UCSD-AML1 (cell line): ENCODE measurements around the gene RIPK1.
"Not testable (repeated sequence)": the region's sequence is repeated elsewhere in the genome, so short reads cannot be mapped to it uniquely, and the experiment has no call there.

Experiments
- DNase-seq: peaks from one replicate; lab custom pipeline; 2025; ENCODE audit not compliant: unreplicated experiment; lab: John Stamatoyannopoulos, UW

The RIPK1 gene

DNA sequence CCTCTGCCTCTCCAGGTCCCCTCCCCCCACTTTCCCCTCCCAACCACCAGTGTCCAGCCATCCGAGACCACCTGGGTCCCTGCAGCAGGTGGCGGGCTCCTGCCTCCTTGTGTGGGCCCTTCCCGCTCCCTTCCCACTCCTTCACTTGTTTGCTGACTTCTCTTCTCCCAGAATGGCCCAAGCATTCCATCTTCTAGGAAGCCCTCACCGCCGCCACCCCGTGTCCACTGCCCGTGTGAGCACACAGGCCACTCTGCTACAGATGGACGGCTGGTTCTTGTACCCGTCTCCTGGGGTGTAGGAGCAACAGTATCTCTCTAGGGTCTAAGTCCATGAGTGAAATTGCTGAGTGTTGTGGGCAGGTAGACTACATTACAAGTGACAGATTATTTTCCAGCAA is 65.2 kb downstream of the RIPK1 start:
- DNase-seq = no peak

DNA sequence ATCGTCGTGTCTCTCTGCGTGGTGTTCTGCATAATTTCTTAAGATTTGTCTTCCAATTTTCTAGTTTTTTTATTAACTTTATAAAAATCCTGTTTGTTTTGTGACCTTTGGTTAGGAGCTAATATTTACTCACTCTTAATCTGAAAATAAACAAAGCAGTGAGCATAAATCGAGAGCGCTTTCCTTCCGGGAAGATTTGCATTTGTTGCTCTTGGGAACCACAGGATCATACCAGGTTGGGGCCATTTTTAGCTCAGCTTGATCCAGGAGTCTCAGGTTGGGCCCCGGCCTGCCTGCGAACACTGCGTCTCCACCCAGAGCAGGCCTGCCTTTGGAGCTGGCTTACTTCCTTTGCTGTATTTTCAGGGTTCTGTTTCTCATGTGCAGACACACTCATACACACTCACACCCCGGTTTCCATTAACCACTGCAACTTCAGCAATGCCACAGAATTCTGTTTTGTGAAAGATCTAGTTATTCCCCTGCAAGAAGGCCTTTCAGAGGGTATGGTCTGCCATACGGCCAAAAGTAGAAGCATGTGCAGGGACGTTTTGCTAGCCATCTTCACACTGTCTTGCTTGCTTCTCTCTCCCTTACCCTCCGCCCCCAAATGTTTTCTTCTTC is 67.5 kb downstream of the RIPK1 start:
- no peak for DNase-seq

- no peak for DNase-seq
Measured at GRCh38 chr6:3136292-3137011, 68.2 kb downstream of the RIPK1 start.

- DNase-seq = no peak
Measured at GRCh38 chr6:3137057-3137777, 68.9 kb downstream of the RIPK1 start.

DNA sequence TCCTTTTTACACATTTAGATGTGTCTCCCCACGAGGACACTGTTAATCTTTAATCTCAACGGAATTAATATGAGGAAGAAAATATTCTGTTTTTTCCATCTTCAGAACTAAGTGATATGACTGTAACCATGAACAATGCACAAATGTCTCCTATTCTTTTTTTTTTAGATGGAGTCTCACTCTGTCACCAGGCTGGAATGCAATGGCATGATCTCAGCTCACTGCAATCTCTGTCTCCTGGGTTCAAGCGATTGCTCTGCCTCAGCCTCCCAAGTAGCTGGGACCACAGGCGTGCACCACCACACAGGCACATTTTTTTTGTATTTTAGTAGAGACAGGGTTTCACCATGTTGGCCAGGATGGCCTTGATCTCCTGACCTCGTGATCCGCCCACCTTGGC is 69.6 kb downstream of the RIPK1 start:
- not testable (repeated sequence) for DNase-seq

DNA sequence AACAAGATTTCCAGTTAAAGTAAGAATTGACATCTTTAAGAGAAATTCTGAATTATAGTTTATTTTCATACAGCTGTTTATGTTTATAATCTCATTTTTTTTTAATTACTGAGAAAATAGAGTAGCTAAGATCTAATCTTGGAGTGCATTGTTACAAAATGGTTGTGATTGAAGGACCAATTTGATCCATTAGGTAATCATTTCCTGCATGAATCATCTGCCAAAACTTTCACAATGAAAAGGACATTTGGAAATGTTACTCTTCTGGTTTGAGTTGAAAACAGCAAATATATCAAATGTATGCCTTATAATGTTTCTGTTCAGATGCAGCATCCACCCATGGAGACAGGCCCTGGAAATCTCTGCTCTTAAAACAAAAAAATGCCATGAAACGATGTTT is 70.0 kb downstream of the RIPK1 start:
- no peak for DNase-seq

DNA sequence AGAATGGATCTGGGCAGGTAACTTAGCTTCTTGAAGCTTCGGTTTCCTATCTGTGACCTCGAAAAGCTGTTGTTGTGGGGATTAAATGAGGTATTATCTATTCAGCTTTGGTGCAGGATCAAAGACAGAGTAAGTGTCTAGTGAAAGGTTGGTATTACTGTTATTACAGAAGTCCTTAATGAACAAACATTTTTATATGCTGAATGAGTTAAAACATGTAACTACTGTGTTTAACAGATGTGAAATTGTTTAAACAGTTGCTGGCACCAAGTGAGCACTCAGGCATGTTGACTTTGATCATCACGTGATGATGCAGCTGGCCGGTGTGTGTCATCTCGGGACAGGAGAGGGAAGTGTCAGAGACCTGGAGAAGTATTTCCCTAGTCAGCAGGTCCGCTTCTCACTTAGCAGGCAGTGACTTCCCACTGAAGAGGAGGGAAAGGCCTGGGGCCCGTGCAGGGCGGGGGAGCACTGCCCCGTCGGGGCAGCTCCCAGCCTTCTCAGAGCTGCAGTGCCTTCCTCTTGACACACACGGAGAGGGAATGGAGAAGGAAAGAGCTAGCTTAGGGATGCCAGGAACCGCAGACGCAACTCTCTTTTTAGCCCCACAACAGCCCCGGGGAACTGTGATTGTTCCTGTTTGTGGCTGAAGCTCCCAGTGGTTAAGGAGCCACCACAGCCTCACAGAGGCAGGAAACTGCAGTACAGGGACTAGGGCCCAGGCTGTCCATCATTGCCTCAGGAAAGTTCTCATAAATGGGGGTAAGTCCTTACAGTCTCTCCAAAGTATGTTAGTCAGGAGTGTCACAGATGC is 71.0 kb downstream of the RIPK1 start:
- DNase-seq = peak; percentile 79

GRCh38 chr6:3140201-3140600 is 71.9 kb downstream of the RIPK1 start:
- DNase-seq = no peak

- no peak for DNase-seq
Measured at GRCh38 chr6:3142536-3142935, 74.2 kb downstream of the RIPK1 start.

GRCh38 chr6:3143158-3143557 is 74.9 kb downstream of the RIPK1 start:
- no peak for DNase-seq

DNA sequence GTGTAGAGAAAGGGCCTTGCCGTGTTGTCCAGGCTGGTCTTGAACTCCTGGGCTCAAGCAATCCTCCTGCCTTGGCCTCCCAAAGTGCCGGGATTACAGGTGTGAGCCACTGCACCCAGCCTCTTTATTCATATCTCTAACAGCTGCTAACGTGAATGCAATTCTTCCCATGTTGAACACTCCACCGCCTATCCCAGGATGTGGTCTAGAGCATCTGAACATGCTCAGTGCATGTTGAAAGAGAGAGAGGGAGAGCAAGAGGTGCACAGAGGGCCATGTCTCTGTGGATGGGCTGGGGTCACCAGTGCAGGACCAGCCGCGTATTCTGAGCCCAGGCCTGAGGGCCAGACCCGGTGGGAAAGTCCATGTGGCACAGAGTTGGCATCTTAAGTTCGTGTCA is 76.3 kb downstream of the RIPK1 start:
- no peak for DNase-seq

GRCh38 chr6:3147914-3148757 is 79.8 kb downstream of the RIPK1 start:
- no peak for DNase-seq

- DNase-seq = no peak
Measured at GRCh38 chr6:3151691-3152090, 83.4 kb downstream of the RIPK1 start.

DNA sequence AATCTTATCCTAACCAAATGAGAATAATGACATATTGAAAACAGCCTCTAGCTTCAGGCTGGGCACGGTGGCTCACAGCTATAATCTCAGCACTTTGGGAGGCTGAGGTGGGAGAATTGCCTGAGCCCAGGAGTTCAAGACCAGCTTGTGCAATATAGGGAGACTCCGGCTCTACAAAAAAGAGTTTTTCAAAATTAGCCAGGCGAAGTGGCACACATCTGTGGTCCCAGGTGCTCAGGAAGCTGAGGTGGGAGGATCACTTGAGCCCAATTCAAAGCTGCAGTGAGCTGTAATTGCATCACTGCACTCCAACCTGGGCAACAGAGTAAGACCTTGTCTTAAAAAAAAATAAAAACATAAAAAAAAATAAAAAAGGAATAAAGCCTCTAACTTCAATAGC is 84.4 kb downstream of the RIPK1 start:
- no peak for DNase-seq

DNA sequence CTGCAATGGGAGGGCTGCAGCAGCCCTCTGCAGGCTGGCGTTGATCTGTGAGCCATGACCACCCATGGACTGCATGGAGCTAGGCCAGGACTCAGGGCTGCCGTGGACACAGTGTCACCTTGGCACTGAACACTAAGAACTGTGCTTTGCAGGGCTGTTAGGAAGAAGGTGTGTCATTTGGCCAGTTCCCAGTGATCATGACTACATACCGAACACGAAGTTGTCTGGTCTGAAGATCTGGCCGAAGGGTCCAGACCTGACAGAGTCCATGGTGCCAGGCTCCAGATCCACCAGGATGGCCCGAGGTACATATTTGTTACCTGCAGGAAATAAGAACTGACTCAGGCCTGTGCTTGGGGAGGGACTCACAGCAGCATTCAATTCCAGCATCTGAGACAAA is 87.1 kb downstream of the RIPK1 start:
- not testable (repeated sequence) for DNase-seq

GRCh38 chr6:3156184-3157130 is 88.2 kb downstream of the RIPK1 start:
- not testable (repeated sequence) for DNase-seq

DNA sequence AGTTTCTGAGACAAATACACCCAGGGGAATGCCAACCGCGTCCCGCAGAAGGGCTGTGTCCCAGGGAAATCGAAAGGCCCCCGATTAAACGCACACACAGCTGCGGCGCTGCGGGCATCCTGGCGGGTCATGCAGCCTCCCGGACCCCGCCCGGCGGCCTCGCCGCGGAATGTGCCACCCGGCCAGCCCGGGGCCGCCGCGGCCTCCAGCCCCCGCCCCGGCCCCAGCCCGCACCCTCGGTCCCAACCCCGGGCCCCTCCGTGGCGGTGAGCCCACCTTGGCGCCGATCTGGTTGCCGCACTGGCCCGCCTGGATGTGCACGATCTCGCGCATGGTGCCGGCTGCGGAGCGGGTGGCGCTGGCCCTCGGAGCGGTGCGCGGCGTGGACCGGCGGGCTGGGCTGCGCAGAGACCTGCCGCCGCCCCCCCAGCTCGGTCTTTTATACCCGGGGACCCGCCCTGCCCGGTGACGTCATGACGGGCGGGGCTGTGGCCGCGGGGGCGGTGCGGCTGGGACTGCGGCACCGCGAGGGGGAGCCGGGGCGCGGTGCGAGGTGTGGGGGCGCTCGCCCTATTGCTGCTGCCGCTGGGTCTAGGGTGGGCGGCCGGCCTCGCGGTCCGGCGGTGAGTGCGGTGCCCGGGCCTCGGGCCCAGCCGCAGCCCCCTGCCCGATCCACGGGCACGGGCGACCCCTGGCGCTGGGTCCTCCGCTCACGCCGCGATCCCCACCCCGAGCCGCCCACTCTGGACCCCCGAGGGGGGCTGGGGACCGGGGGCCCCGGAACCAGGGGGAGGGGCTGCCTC is 89.0 kb downstream of the RIPK1 start, which contains the start of gene TUBB2A:
TSS of gene TUBB2A (minus strand) at position 414 of the 803 bp plus-strand sequence. CDS start at position 333, 81 bp downstream.
- peak; percentile 38 for DNase-seq
